ENCODE results near the gene OBSCN.

The OBSCN gene

DNA sequence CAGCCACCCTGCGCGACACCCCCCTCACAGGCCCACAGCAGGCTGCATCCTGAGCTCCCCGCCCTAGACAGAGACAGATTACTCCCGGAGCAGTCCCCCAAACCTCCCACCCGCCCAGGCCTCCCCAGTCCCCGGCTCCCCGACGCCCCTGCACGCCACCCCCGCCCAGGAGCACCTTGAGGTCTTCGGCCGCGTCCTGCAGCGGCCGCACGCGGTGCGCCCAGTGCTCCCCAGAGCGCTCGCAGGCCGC lies 198.1 kb downstream of the OBSCN start:
- H3K4me1 ChIP-seq (ENCODE audit: insufficient read depth, low read length) = peaks cover 26% of the 10 kb centered on the region
- no peak overlapping the region for H2AFZ ChIP-seq (ENCODE audit: low read depth, low read length)
- peak overlapping the region; percentile 98 for H3K4me3 ChIP-seq (ENCODE audit: low read length)
- peaks cover 31% of the 10 kb centered on the region for H3K36me3 ChIP-seq (ENCODE audit: insufficient read depth, low read length)
- H3K9me3 ChIP-seq (ENCODE audit: low read length) = peaks cover 2% of the 10 kb centered on the region
- no peaks in the 10 kb centered on the region for H3K27me3 ChIP-seq (ENCODE audit: insufficient read depth, low read length)

DNA sequence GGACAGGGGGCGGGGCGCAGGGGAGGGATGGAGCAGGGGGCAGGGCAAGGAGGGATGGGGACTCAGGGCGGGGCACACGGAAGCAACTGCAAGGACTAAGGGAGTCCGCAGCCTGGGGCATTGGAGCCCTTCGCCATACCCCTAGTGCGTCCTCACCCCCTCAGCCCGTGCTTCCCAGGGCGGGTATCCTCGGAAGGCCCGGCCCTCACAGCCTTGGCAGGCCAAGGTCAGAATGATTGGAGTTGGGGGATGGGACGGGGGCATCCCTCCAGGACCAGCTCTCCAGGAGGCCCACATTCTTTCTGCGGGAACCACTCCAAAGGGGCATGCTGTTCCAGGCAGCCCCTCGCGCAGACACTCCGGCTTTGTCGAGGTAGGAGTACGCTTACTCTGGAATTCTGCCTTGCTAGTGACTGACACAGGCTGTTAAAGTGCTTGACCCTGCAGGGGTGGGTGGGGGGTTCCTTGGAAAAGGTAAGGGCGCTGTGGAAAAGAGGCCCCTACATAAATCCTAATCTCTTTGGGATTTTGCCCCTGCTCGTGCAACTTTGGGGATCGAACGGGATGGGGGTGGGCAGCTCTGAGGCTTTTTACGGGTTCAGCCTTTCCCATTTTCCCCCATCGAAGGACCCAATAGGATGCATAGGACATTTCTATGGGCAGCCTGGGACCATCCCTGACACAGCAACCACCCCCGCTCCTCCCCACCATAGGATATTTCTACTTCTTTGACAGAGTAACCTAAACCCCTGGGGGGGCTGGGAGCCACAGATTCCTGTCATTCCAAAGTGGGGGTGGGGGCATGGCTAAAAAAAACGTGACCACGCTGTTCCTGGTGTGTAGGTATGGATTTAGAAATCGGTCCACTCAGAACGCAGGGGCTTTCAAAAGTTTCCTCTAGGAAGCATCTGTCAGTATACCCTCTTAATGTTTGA lies 199.5 kb downstream of the OBSCN start:
- Histone ChIP-seq H3K4me3 (ENCODE audit: low read length) (peak overlapping the region; percentile 98), H3K4me1 (ENCODE audit: insufficient read depth, low read length) (peaks cover 26% of the 10 kb centered on the region), H2AFZ (ENCODE audit: low read depth, low read length) (peak overlapping the region; percentile 50), H3K27me3 (ENCODE audit: insufficient read depth, low read length) (no peaks in the 10 kb centered on the region), H3K9me3 (ENCODE audit: low read length) (peaks cover 2% of the 10 kb centered on the region), H3K36me3 (ENCODE audit: insufficient read depth, low read length) (peaks cover 20% of the 10 kb centered on the region)

DNA sequence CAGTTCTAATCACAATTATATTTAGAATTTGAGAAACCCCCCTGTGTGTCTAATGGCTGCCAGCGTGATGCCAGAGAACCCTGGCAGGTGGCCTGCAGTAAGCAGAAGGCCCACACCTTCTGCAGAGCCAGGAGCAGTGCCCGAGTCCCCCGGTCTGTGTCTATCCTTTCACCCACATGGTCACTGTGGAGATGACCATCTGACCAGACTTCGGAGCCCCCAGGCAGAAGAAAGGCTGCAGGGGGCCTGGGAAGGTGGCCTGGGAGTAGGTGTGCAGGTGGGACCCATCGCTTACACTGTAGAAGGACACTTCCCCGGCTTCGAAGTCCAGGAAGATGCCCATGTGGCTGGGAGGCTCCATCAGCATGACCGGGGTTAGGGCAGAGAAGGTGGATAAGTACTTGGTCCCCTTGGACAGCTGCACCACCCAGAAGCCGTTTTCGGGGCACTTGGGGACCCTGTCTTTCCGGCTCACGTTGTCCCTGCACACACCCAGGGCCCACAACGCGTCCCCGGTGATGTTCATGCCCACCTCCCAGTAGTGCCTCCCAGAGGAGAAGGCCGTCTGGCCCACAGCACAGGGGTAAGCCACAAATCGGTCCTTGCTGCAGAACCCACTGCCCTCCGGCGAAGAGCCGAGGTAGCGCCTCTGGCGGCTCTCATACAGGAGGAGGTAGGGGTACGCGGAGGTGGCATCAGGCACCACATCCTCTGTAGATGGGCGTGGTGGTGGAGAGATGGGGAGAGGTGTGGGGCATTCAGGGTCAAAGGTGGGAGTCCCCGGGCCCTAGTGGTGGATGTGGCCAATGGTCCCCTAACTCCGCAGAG lies 200.4 kb downstream of the OBSCN start:
- no peak overlapping the region for H2AFZ ChIP-seq (ENCODE audit: low read depth, low read length)
- peak overlapping the region; percentile 98 for H3K4me3 ChIP-seq (ENCODE audit: low read length)
- H3K27me3 ChIP-seq (ENCODE audit: insufficient read depth, low read length) = no peaks in the 10 kb centered on the region
- peaks cover 13% of the 10 kb centered on the region for H3K36me3 ChIP-seq (ENCODE audit: insufficient read depth, low read length)
- H3K9me3 ChIP-seq (ENCODE audit: low read length) = peaks cover 2% of the 10 kb centered on the region
- H3K4me1 ChIP-seq (ENCODE audit: insufficient read depth, low read length) = peaks cover 26% of the 10 kb centered on the region

GRCh38 chr1:228408869-228409805 lies 201.3 kb downstream of the OBSCN start:
- H3K27me3 ChIP-seq (ENCODE audit: insufficient read depth, low read length) = no peaks in the 10 kb centered on the region
- no peak overlapping the region for H2AFZ ChIP-seq (ENCODE audit: low read depth, low read length)
- H3K36me3 ChIP-seq (ENCODE audit: insufficient read depth, low read length) = peaks cover 11% of the 10 kb centered on the region
- H3K9me3 ChIP-seq (ENCODE audit: low read length) = peaks cover 8% of the 10 kb centered on the region
- peaks cover 26% of the 10 kb centered on the region for H3K4me1 ChIP-seq (ENCODE audit: insufficient read depth, low read length)
- no peak overlapping the region for H3K4me3 ChIP-seq (ENCODE audit: low read length)

DNA sequence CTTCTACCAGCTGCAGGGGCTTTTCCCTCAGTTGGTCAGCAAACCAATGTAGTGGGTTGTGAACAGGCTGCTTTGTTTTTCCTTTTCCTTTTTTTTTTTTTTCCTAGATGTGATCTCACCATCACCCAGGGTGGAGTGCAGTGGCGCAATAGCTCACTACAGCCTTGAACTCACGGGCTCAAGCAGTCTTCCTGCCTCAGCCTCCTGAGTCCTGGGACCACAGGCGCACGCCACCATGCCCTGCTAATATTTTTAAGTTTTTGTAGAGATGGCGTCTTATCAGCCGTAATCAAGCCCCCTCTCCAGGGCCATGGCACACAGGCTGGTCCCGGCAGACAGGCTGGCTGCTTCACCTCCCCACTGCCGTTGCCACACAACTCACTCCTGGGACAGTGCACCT lies 202.2 kb downstream of the OBSCN start:
- Histone ChIP-seq H3K9me3 (ENCODE audit: low read length) (peaks cover 9% of the 10 kb centered on the region), H3K27me3 (ENCODE audit: insufficient read depth, low read length) (no peaks in the 10 kb centered on the region), H2AFZ (ENCODE audit: low read depth, low read length) (no peak overlapping the region), H3K36me3 (ENCODE audit: insufficient read depth, low read length) (peaks cover 6% of the 10 kb centered on the region), H3K4me3 (ENCODE audit: low read length) (no peak overlapping the region), H3K4me1 (ENCODE audit: insufficient read depth, low read length) (peaks cover 17% of the 10 kb centered on the region)

- peaks cover 6% of the 10 kb centered on the region for H3K36me3 ChIP-seq (ENCODE audit: insufficient read depth, low read length)
- peaks cover 11% of the 10 kb centered on the region for H3K4me1 ChIP-seq (ENCODE audit: insufficient read depth, low read length)
- no peaks in the 10 kb centered on the region for H3K27me3 ChIP-seq (ENCODE audit: insufficient read depth, low read length)
- peaks cover 11% of the 10 kb centered on the region for H3K9me3 ChIP-seq (ENCODE audit: low read length)
- H3K4me3 ChIP-seq (ENCODE audit: low read length) = no peak overlapping the region
- no peak overlapping the region for H2AFZ ChIP-seq (ENCODE audit: low read depth, low read length)
These were observed 202.8 kb downstream of the OBSCN start for GRCh38 chr1:228410671-228411070.

DNA sequence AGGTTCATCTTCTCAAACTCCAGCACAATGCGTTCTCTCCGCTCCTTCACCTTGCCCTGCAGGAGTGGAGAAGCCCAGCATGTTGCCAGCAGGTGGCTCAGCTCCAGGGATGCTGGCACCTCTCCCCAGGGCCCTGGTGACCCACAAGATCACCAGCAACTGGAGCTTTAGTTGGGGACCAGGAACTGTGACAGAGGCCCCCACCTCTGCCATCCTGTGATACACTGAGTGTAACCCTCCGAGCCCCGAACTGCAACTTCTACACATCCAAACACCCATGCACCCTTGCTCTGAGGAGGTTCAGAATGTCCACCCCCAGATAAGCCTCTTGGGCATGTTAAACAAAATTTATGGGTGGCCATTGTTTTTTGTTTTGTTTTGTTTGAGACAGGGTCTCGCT lies 203.3 kb downstream of the OBSCN start:
- Histone ChIP-seq H3K4me1 (ENCODE audit: insufficient read depth, low read length) (peaks cover 9% of the 10 kb centered on the region), H2AFZ (ENCODE audit: low read depth, low read length) (no peak overlapping the region), H3K27me3 (ENCODE audit: insufficient read depth, low read length) (no peaks in the 10 kb centered on the region), H3K9me3 (ENCODE audit: low read length) (peaks cover 14% of the 10 kb centered on the region), H3K36me3 (ENCODE audit: insufficient read depth, low read length) (peaks cover 6% of the 10 kb centered on the region), H3K4me3 (ENCODE audit: low read length) (no peak overlapping the region)

GRCh38 chr1:228411548-228412430 lies 203.9 kb downstream of the OBSCN start:
- Histone ChIP-seq H3K4me3 (ENCODE audit: low read length) (no peak overlapping the region), H3K27me3 (ENCODE audit: insufficient read depth, low read length) (no peaks in the 10 kb centered on the region), H2AFZ (ENCODE audit: low read depth, low read length) (no peak overlapping the region), H3K9me3 (ENCODE audit: low read length) (peaks cover 14% of the 10 kb centered on the region), H3K36me3 (ENCODE audit: insufficient read depth, low read length) (peaks cover 6% of the 10 kb centered on the region), H3K4me1 (ENCODE audit: insufficient read depth, low read length) (peaks cover 9% of the 10 kb centered on the region)

- H2AFZ ChIP-seq (ENCODE audit: low read depth, low read length) = no peak overlapping the region
- H3K9me3 ChIP-seq (ENCODE audit: low read length) = peaks cover 14% of the 10 kb centered on the region
- no peaks in the 10 kb centered on the region for H3K4me1 ChIP-seq (ENCODE audit: insufficient read depth, low read length)
- H3K4me3 ChIP-seq (ENCODE audit: low read length) = no peak overlapping the region
- H3K36me3 ChIP-seq (ENCODE audit: insufficient read depth, low read length) = peaks cover 6% of the 10 kb centered on the region
- H3K27me3 ChIP-seq (ENCODE audit: insufficient read depth, low read length) = no peaks in the 10 kb centered on the region
These were observed 205.6 kb downstream of the OBSCN start for GRCh38 chr1:228413241-228414010.

DNA sequence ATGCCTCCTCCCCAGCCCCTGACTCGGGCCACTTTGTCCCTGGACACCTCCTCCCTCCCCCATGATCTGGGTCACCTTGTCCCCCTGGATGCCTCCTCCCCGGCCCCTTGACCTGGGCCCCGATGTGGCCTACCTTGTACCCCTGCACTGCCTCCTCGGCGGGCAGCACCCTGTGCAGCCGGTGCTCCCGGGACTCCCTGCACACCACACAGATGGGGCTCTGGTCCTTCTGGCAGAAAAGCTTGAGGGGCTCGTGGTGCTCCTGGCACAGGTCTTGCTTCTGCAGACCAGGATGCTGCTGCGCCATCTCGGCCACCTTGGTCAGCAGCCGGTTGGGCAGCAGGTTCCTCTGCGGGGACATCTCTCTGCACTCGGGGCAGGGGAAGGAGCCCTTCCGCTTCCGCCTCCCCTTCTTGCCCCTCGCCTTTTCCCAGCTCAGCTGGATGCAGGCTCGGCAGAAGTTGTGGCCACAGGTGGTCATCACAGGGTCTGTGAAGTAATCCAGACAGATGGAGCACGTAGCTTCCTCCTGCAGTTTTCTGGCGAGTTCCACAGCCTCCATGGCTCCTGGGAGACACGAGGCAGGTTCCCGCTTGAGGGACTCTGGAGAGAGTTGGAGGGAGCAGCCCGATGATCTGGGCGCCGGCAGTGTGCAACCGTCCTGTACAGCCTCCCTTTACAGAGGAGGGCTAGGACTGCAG lies 206.8 kb downstream of the OBSCN start:
- Histone ChIP-seq H3K4me3 (ENCODE audit: low read length) (no peak overlapping the region), H3K27me3 (ENCODE audit: insufficient read depth, low read length) (no peaks in the 10 kb centered on the region), H3K4me1 (ENCODE audit: insufficient read depth, low read length) (no peaks in the 10 kb centered on the region), H3K9me3 (ENCODE audit: low read length) (peaks cover 14% of the 10 kb centered on the region), H3K36me3 (ENCODE audit: insufficient read depth, low read length) (peaks cover 6% of the 10 kb centered on the region), H2AFZ (ENCODE audit: low read depth, low read length) (no peak overlapping the region)

GRCh38 chr1:228415221-228415620 lies 207.4 kb downstream of the OBSCN start:
- Histone ChIP-seq H3K9me3 (ENCODE audit: low read length) (peaks cover 14% of the 10 kb centered on the region), H3K36me3 (ENCODE audit: insufficient read depth, low read length) (peaks cover 4% of the 10 kb centered on the region), H3K27me3 (ENCODE audit: insufficient read depth, low read length) (no peaks in the 10 kb centered on the region), H2AFZ (ENCODE audit: low read depth, low read length) (no peak overlapping the region), H3K4me3 (ENCODE audit: low read length) (no peak overlapping the region), H3K4me1 (ENCODE audit: insufficient read depth, low read length) (no peaks in the 10 kb centered on the region)

All from neuron (in vitro differentiated cells).